Neural progenitor cell (in vitro differentiated cells): ENCODE measurements around the gene SPIN4.

Experiments
- EZH2 ChIP-seq: fragments of 200-600 bp; sonication (generic); IDR thresholded peaks from 2 replicates; pipeline ENCODE4 v1.6.1; 2017; ENCODE audit warnings: antibody characterized with exemption, mild to moderate bottlenecking, moderate library complexity
- EZH2phosphoT487 ChIP-seq: fragments of 200-600 bp; sonication (generic); IDR thresholded peaks from 2 replicates; pipeline ENCODE4 v1.6.1; 2017; ENCODE audit warnings: antibody characterized with exemption

- no peak for TF ChIP-seq EZH2phosphoT487
- no peak for TF ChIP-seq EZH2
Observed at GRCh38 chrX:63350465-63350877, 661 bp downstream of the SPIN4 start.
